ENCODE measurements around the gene CYP2S1. TPM values are rescaled to one million over a fixed set of nuclear protein-coding genes. Genes with fewer than 3 reads are reported as not detected.

The CYP2S1 gene
- polyA plus RNA-seq, 1 donor from 2014 or later: not detected

- H4K20me1 ChIP-seq (ENCODE audit: insufficient read depth): no peaks in the 10 kb centered on the region
Observed at GRCh38 chr19:41217741-41218140, 24.7 kb downstream of the CYP2S1 start.

GRCh38 chr19:41218249-41218614, 25.2 kb downstream of the CYP2S1 start:
- H3K9ac ChIP-seq (ENCODE audit: low read length): no peak overlapping the region
- no peak overlapping the region for H3K4me2 ChIP-seq (ENCODE audit: low read length)
- H3K27me3 ChIP-seq (ENCODE audit: insufficient read depth, low read depth, low read length): no peaks in the 10 kb centered on the region
- no peaks in the 10 kb centered on the region for H3K79me2 ChIP-seq (replicated peaks; ENCODE audit: insufficient read depth, low read length)
- H3K9me2 ChIP-seq (ENCODE audit: insufficient read depth, low read length): no peaks in the 10 kb centered on the region
- no peaks in the 10 kb centered on the region for H4K20me1 ChIP-seq (ENCODE audit: insufficient read depth)
- H2AFZ ChIP-seq (ENCODE audit: low read depth, low read length): no peak overlapping the region
- no peak overlapping the region for H3K4me3 ChIP-seq (ENCODE audit: low read length)
- H3K36me3 ChIP-seq (ENCODE audit: insufficient read depth, low read length): no peaks in the 10 kb centered on the region
- H3K9me3 ChIP-seq (ENCODE audit: low read length): no peaks in the 10 kb centered on the region
- no peak overlapping the region for H3K27ac ChIP-seq (ENCODE audit: low read length)
- H3F3A ChIP-seq (ENCODE audit: insufficient read depth, low read length, poor library complexity, severe bottlenecking): no peaks in the 10 kb centered on the region
- TF ChIP-seq CTCF (IDR thresholded peaks at IDR 0.05; ENCODE audit: poor library complexity, severe bottlenecking): no peak
- no peak for TF ChIP-seq EP300 (conservative IDR thresholded peaks at IDR 0.05; ENCODE audit: poor library complexity, severe bottlenecking)
- TF ChIP-seq SMC3 (conservative IDR thresholded peaks at IDR 0.05; ENCODE audit: poor library complexity): no peak
- no peak for TF ChIP-seq RAD21 (conservative IDR thresholded peaks at IDR 0.05)
- no peak for TF ChIP-seq REST (IDR thresholded peaks at IDR 0.05; ENCODE audit: borderline replicate concordance)
- no peak for TF ChIP-seq POLR2AphosphoS5 (IDR thresholded peaks at IDR 0.05)
- no peak for TF ChIP-seq MXI1 (conservative IDR thresholded peaks at IDR 0.05; ENCODE audit: poor library complexity, severe bottlenecking)

More at GRCh38 chr19:41217741-41218140, 24.7 kb downstream of the CYP2S1 start:
- Histone ChIP-seq H3F3A (ENCODE audit: insufficient read depth, low read length, poor library complexity, severe bottlenecking) (no peaks in the 10 kb centered on the region), H3K9me3 (ENCODE audit: low read length) (no peaks in the 10 kb centered on the region), H3K36me3 (ENCODE audit: insufficient read depth, low read length) (no peaks in the 10 kb centered on the region), H3K4me2 (ENCODE audit: low read length) (no peak overlapping the region), H3K27ac (ENCODE audit: low read length) (no peak overlapping the region), H2AFZ (ENCODE audit: low read depth, low read length) (no peak overlapping the region), H3K4me3 (ENCODE audit: low read length) (no peak overlapping the region), H3K9ac (ENCODE audit: low read length) (no peak overlapping the region), H3K9me2 (ENCODE audit: insufficient read depth, low read length) (no peaks in the 10 kb centered on the region), H3K27me3 (ENCODE audit: insufficient read depth, low read depth, low read length) (no peaks in the 10 kb centered on the region), H3K79me2 (replicated peaks; ENCODE audit: insufficient read depth, low read length) (no peaks in the 10 kb centered on the region)
- TF ChIP-seq CTCF (IDR thresholded peaks at IDR 0.05; ENCODE audit: poor library complexity, severe bottlenecking) (no peak), EZH2 (IDR thresholded peaks at IDR 0.05; ENCODE audit: borderline replicate concordance, insufficient read depth, low read length, poor library complexity, severe bottlenecking) (no peak), REST (IDR thresholded peaks at IDR 0.05; ENCODE audit: borderline replicate concordance) (no peak), EP300 (conservative IDR thresholded peaks at IDR 0.05; ENCODE audit: poor library complexity, severe bottlenecking) (no peak), TAF1 (IDR thresholded peaks at IDR 0.05; ENCODE audit: low read depth) (no peak), SMC3 (conservative IDR thresholded peaks at IDR 0.05; ENCODE audit: poor library complexity) (no peak), MXI1 (conservative IDR thresholded peaks at IDR 0.05; ENCODE audit: poor library complexity, severe bottlenecking) (no peak), RAD21 (conservative IDR thresholded peaks at IDR 0.05) (no peak), POLR2AphosphoS5 (IDR thresholded peaks at IDR 0.05) (no peak)

Data from neural cell (in vitro differentiated cells).